HepG2 (cell line): ENCODE data around the gene PCTP. TPM values are rescaled to one million over a fixed set of nuclear protein-coding genes. Genes with fewer than 3 reads are reported as not detected.

ENCODE experiments used
- ATAC-seq: fragments of 200-7000 bp; cut with Tn5 transposase; 3 replicates; pipeline ENCODE4 v1.9.1; 2020; ENCODE audit warnings: mild to moderate bottlenecking, moderate library complexity
- BruUV-seq: library from RNA; stranded (reverse); fragments of 400-500 nt; replicated peaks from 2 replicates; lab custom pipeline; 2021; lab: Mats Ljungman, UMichigan
- CTCF ChIA-PET: fragments of 300-600 bp; formaldehyde crosslinking; extraction: SDS; loops from one replicate; lab custom pipeline; 2021; ENCODE audit warnings: low total read pairs, inconsistent platforms, low intra/inter-chr PET ratio; lab: Yijun Ruan, JAX
- POLR2A ChIA-PET: fragments of 350-600 bp; sonication (Branson Sonifier 250); formaldehyde crosslinking; loops from one replicate; lab custom pipeline; 2020; ENCODE audit warnings: antibody characterized with exemption, inconsistent platforms; lab: Yijun Ruan, JAX
- DNase-seq: peaks from one replicate; pipeline ENCODE4 v3.0.0-alpha.2; 2015; ENCODE audit warnings: low spot score
- FAIRE-seq: peaks from 3 replicates; lab custom pipeline; 2011; peaks lifted over from hg19 to GRCh38; lab: Jason Lieb, UNC
- H2AFZ ChIP-seq: one replicate; pipeline ENCODE4 v1.6.1; 2011; ENCODE audit warnings: low read length, inconsistent platforms
- H3K27ac ChIP-seq: fragments of 300-600 bp; 3 replicates; pipeline ENCODE4 v1.8.0; 2011; ENCODE audit warnings: mixed run types, mild to moderate bottlenecking, mixed read lengths, low read length, inconsistent platforms; ENCODE audit not compliant: insufficient read depth; ENCODE audit errors: extremely low read length
- H3K27me3 ChIP-seq, 2 experiments: fragments of 200-600 bp in 1 of 2; 2 replicates in 1 of 2; 3 replicates in 1 of 2; pipeline versions ENCODE4 v1.6.0 to v1.8.0; 2011; ENCODE audit warnings: low read length in 2 of 2, mild to moderate bottlenecking in 2 of 2, moderate library complexity in 2 of 2, inconsistent platforms in 1 of 2; ENCODE audit not compliant: insufficient read depth in 2 of 2, control insufficient read depth in 1 of 2
- H3K36me3 ChIP-seq, 2 experiments: fragments of 200-600 bp in 1 of 2; replicated peaks in 1 of 2; 2 replicates in 1 of 2; 3 replicates in 1 of 2; pipeline versions ENCODE4 v1.5.1 to v1.8.0; 2011; ENCODE audit warnings: low read length in 2 of 2, inconsistent platforms in 1 of 2; ENCODE audit not compliant: insufficient read depth in 2 of 2, control insufficient read depth in 1 of 2
- H3K4me1 ChIP-seq: 2 replicates; pipeline ENCODE4 v1.5.1; 2012; ENCODE audit warnings: low read length, inconsistent platforms; ENCODE audit not compliant: insufficient read depth
- H3K4me2 ChIP-seq: 2 replicates; pipeline ENCODE4 v1.6.0; 2011; ENCODE audit warnings: low read depth, low read length, inconsistent platforms
- H3K4me3 ChIP-seq, 3 experiments: fragments of 200-600 bp in 1 of 3; sonication (generic), shearing (Covaris generic) in 1 of 3; replicated peaks in 1 of 3; 2 replicates each; pipeline ENCODE4 v1.5.1; 2011 to 2016; ENCODE audit warnings: low read length in 3 of 3, inconsistent platforms in 2 of 3, low read depth in 2 of 3, mild to moderate bottlenecking in 2 of 3, control low read depth in 1 of 3, mixed read lengths in 1 of 3; ENCODE audit not compliant: insufficient read depth in 1 of 3
- H3K79me2 ChIP-seq: one replicate; pipeline ENCODE4 v1.6.1; 2011; ENCODE audit warnings: low read length, inconsistent platforms; ENCODE audit not compliant: insufficient read depth
- H3K9ac ChIP-seq: 2 replicates; pipeline ENCODE4 v1.6.0; 2011; ENCODE audit warnings: mild to moderate bottlenecking, low read depth, low read length, inconsistent platforms; ENCODE audit not compliant: insufficient read depth
- H3K9me3 ChIP-seq: 2 replicates; pipeline ENCODE4 v1.5.1; 2012; ENCODE audit warnings: mild to moderate bottlenecking, low read length
- H4K20me1 ChIP-seq: 2 replicates; pipeline ENCODE4 v1.6.0; 2011; ENCODE audit warnings: inconsistent platforms, mild to moderate bottlenecking, low read length, moderate library complexity; ENCODE audit not compliant: insufficient read depth
- HCFC1 ChIP-seq: fragments of 150-350 bp; IDR thresholded peaks from 2 replicates; pipeline ENCODE4 v1.6.1; 2014; ENCODE audit warnings: low read depth, low read length
- HDAC1 ChIP-seq: sonication (generic); formaldehyde crosslinking; IDR thresholded peaks from 2 replicates; pipeline ENCODE4 v1.5.1; 2020; ENCODE audit warnings: mild to moderate bottlenecking, missing genetic modification reagents
- KDM6A ChIP-seq: IDR thresholded peaks from 2 replicates; pipeline ENCODE4 v1.6.1; 2016; ENCODE audit warnings: low read depth
- MIER3 ChIP-seq: IDR thresholded peaks from 2 replicates; pipeline ENCODE4 v1.6.1; 2016; ENCODE audit warnings: missing compliant biosample characterization, borderline replicate concordance
- RNF2 ChIP-seq: fragments of 450-650 bp; conservative IDR thresholded peaks from 2 replicates; pipeline ENCODE4 v1.6.1; 2016; ENCODE audit warnings: low read depth
- TCF12 ChIP-seq, 2 experiments: fragments of 450-650 bp in 1 of 2; sonication (generic) in 1 of 2; formaldehyde crosslinking in 1 of 2; IDR thresholded peaks; 2 replicates each; pipeline versions ENCODE4 v1.6.1 to v1.8.0; 2017 to 2022; ENCODE audit warnings: antibody characterized with exemption in 1 of 2, mild to moderate bottlenecking in 1 of 2, missing genetic modification reagents in 1 of 2, moderate library complexity in 1 of 2
- XRCC5 ChIP-seq: fragments of 200-400 bp; formaldehyde crosslinking; optimal IDR thresholded peaks from 2 replicates; pipeline ENCODE3; 2017; ENCODE audit warnings: mild to moderate bottlenecking, low read length
- ZNF644 ChIP-seq: IDR thresholded peaks from 2 replicates; pipeline ENCODE4 v1.6.1; 2016; ENCODE audit warnings: low read depth
- WGBS: methylation state at CpG from one replicate; pipeline ENCODE4 v1.1.6; 2017; ENCODE audit warnings: low lambda C conversion rate; 5-methylcytosine and 5-hydroxymethylcytosine counted together
- in situ Hi-C: cut with HindIII; loops from 2 replicates; pipeline ENCODE4 v1.10.0; 2017; ENCODE audit warnings: low pct_unique_long_range_greater_than_20kb; ENCODE audit not compliant: extremely low pct_ligation_motif_present
- intact Hi-C: fragments of 100-400 bp; cut with micrococcal nuclease; formaldehyde crosslinking; loops from one replicate; pipeline ENCODE4 v1.10.0; 2022; ENCODE audit not compliant: unreplicated experiment
- polyA plus RNA-seq, 8 experiments: library from polyadenylated mRNA; depleted of rRNA in 3 of 8; stranded (reverse) in 7 of 8; unstranded in 1 of 8; fragments of >200 nt; fragmentation: Illumina TruSeq in 4 of 8; extraction: Trizol in 4 of 8; gene quantifications; 2 replicates each; pipeline versions ENCODE4 v1.2.1 to v1.2.3, GENCODE V29; 2011 to 2016; ENCODE audit warnings: low read depth in 4 of 8, missing spikeins in 1 of 8, mixed read lengths in 1 of 8; ENCODE audit not compliant: insufficient read depth in 1 of 8
- total RNA-seq, 5 experiments: library from RNA; depleted of rRNA; stranded (reverse); fragments of >200 nt; fragmentation: Illumina TruSeq; extraction: Trizol; gene quantifications; 2 replicates each; pipeline ENCODE4 v1.2.3, GENCODE V29; 2016; ENCODE audit warnings: low read depth in 1 of 5
- TF ChIP-seq, protein P1 (sequence below): sonication (generic); formaldehyde crosslinking; IDR thresholded peaks from 2 replicates; pipeline ENCODE4 v1.9.0; 2021; ENCODE audit warnings: mild to moderate bottlenecking, missing genetic modification reagents
- TF ChIP-seq, protein P2 (sequence below): sonication (generic); formaldehyde crosslinking; IDR thresholded peaks from 2 replicates; pipeline ENCODE4 v1.8.1; 2023; ENCODE audit warnings: mild to moderate bottlenecking, missing genetic modification reagents
- TF ChIP-seq, protein P3 (sequence below): sonication (generic); formaldehyde crosslinking; conservative IDR thresholded peaks from 2 replicates; pipeline ENCODE4 v1.8.0; 2022; ENCODE audit warnings: low read depth, missing genetic modification reagents
- TF ChIP-seq, protein P4 (sequence below): sonication (generic); formaldehyde crosslinking; IDR thresholded peaks from 2 replicates; pipeline ENCODE4 v1.4.0; 2020; ENCODE audit warnings: missing genetic modification reagents

PCTP gene
- total and polyA plus RNA-seq, 2 of the 13 experiments (the other 11 are each of a cell fraction or from before 2014, with no cell fraction given) = 37.1 to 50.7 TPM

DNA sequence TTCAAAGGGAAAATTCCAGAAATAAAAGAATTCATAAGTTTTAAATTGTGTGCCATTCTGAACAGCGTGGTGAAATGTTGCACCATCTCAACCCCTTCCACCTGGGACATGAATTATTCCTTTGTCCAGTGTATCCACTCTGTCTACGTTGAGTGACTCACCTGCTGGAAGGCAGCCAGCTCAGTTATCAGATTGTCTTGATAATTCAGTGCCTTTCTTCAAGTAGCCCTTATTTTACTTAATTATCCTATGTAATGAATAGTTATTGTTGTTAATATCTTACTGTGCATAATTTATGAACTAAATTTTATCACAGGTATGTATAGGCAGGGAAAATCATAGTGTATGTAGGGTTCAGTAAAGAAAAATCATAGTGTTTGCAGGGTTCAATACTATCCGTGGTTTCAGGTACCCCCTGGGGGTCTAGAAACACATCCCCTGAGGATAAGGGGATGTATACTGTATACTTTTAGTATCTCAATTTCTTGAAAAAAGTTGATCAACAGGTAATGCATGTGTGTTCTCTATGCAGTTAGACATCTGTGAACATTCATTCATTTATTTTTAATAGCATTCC lies 7.7 kb upstream of the PCTP start:
- WGBS = 10% methylated on average over 3 of the region's 3 CpGs
- Histone ChIP-seq H3K4me3 (peak overlapping the region in 2 of 3 experiments; percentile 33 to 34; a peak in 3 of 6 replicates), H2AFZ (no peak overlapping the region), H3K27me3 (no peaks in the 10 kb centered on the region), H3K9me3 (no peaks in the 10 kb centered on the region), H4K20me1 (no peaks in the 10 kb centered on the region), H3K36me3 (no peaks in the 10 kb centered on the region), H3K4me2 (peak overlapping the region; percentile 72), H3K9ac (0 out of 2 replicates have a peak overlapping the region, but pooled peaks have one; percentile 6), H3K27ac (no peak overlapping the region), H3K79me2 (no peaks in the 10 kb centered on the region), H3K4me1 (peaks cover 45% of the 10 kb centered on the region)
- in situ Hi-C loops (no loop called here), intact Hi-C loops (loop anchor here (1.0 to 2.0 kb wide), 3 partner anchors 8 to 82 kb away; partner anchors contain the start of gene PCTP)
- ChIA-PET POLR2A (interaction anchor here (1.1 to 2.1 kb wide), 2 partner anchors 8 to 28 kb away, joined by 3 to 9 read pairs; partner anchors contain the start of gene PCTP), CTCF (interaction anchor here (1.7 kb wide), 1 partner anchor 27 kb away, joined by 17 read pairs; no protein-coding TSS in a partner anchor)
- FAIRE-seq (no peak), ATAC-seq (peak; percentile 78), DNase-seq (peak; percentile 88)
- no TSS peak for BruUV-seq
- TF ChIP-seq, protein P1, sequence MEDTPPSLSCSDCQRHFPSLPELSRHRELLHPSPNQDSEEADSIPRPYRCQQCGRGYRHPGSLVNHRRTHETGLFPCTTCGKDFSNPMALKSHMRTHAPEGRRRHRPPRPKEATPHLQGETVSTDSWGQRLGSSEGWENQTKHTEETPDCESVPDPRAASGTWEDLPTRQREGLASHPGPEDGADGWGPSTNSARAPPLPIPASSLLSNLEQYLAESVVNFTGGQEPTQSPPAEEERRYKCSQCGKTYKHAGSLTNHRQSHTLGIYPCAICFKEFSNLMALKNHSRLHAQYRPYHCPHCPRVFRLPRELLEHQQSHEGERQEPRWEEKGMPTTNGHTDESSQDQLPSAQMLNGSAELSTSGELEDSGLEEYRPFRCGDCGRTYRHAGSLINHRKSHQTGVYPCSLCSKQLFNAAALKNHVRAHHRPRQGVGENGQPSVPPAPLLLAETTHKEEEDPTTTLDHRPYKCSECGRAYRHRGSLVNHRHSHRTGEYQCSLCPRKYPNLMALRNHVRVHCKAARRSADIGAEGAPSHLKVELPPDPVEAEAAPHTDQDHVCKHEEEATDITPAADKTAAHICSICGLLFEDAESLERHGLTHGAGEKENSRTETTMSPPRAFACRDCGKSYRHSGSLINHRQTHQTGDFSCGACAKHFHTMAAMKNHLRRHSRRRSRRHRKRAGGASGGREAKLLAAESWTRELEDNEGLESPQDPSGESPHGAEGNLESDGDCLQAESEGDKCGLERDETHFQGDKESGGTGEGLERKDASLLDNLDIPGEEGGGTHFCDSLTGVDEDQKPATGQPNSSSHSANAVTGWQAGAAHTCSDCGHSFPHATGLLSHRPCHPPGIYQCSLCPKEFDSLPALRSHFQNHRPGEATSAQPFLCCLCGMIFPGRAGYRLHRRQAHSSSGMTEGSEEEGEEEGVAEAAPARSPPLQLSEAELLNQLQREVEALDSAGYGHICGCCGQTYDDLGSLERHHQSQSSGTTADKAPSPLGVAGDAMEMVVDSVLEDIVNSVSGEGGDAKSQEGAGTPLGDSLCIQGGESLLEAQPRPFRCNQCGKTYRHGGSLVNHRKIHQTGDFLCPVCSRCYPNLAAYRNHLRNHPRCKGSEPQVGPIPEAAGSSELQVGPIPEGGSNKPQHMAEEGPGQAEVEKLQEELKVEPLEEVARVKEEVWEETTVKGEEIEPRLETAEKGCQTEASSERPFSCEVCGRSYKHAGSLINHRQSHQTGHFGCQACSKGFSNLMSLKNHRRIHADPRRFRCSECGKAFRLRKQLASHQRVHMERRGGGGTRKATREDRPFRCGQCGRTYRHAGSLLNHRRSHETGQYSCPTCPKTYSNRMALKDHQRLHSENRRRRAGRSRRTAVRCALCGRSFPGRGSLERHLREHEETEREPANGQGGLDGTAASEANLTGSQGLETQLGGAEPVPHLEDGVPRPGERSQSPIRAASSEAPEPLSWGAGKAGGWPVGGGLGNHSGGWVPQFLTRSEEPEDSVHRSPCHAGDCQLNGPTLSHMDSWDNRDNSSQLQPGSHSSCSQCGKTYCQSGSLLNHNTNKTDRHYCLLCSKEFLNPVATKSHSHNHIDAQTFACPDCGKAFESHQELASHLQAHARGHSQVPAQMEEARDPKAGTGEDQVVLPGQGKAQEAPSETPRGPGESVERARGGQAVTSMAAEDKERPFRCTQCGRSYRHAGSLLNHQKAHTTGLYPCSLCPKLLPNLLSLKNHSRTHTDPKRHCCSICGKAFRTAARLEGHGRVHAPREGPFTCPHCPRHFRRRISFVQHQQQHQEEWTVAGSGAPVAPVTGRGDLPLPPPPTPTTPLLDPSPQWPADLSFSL (CRISPR knock-in tag) = no peak
- TF ChIP-seq HDAC1 (CRISPR knock-in tag) (no peak), KDM6A (CRISPR knock-in tag) (no peak), MIER3 (CRISPR knock-in tag) (no peak), TCF12 (IDR thresholded peaks at IDR 0.05) (no peak), TCF12 (CRISPR knock-in tag; IDR thresholded peaks at IDR 0.05) (no peak), RNF2 (no peak), HCFC1 (no peak), ZNF644 (CRISPR knock-in tag) (peak; percentile 83; the same call in 1 of the 2 replicates), XRCC5 (no peak)
- TF ChIP-seq, protein P2, sequence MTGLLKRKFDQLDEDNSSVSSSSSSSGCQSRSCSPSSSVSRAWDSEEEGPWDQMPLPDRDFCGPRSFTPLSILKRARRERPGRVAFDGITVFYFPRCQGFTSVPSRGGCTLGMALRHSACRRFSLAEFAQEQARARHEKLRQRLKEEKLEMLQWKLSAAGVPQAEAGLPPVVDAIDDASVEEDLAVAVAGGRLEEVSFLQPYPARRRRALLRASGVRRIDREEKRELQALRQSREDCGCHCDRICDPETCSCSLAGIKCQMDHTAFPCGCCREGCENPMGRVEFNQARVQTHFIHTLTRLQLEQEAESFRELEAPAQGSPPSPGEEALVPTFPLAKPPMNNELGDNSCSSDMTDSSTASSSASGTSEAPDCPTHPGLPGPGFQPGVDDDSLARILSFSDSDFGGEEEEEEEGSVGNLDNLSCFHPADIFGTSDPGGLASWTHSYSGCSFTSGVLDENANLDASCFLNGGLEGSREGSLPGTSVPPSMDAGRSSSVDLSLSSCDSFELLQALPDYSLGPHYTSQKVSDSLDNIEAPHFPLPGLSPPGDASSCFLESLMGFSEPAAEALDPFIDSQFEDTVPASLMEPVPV (CRISPR knock-in tag) = no peak
- TF ChIP-seq, protein P3, sequence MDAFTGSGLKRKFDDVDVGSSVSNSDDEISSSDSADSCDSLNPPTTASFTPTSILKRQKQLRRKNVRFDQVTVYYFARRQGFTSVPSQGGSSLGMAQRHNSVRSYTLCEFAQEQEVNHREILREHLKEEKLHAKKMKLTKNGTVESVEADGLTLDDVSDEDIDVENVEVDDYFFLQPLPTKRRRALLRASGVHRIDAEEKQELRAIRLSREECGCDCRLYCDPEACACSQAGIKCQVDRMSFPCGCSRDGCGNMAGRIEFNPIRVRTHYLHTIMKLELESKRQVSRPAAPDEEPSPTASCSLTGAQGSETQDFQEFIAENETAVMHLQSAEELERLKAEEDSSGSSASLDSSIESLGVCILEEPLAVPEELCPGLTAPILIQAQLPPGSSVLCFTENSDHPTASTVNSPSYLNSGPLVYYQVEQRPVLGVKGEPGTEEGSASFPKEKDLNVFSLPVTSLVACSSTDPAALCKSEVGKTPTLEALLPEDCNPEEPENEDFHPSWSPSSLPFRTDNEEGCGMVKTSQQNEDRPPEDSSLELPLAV (CRISPR knock-in tag) = no peak
- TF ChIP-seq, protein P4, sequence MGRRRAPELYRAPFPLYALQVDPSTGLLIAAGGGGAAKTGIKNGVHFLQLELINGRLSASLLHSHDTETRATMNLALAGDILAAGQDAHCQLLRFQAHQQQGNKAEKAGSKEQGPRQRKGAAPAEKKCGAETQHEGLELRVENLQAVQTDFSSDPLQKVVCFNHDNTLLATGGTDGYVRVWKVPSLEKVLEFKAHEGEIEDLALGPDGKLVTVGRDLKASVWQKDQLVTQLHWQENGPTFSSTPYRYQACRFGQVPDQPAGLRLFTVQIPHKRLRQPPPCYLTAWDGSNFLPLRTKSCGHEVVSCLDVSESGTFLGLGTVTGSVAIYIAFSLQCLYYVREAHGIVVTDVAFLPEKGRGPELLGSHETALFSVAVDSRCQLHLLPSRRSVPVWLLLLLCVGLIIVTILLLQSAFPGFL = no peak
